WTC11 (cell line): ENCODE measurements around the gene ZCCHC7.

Experiments
- CTCF ChIP-seq: fragments of 200-600 bp; IDR thresholded peaks from 2 replicates; pipeline ENCODE4 v1.8.0; 2022; ENCODE audit warnings: antibody characterized with exemption
- NFE2L1 ChIP-seq: sonication (generic); formaldehyde crosslinking; IDR thresholded peaks from 2 replicates; pipeline ENCODE4 v1.8.1; 2023; ENCODE audit warnings: missing genetic modification reagents
- PRDM15 ChIP-seq: sonication (generic); formaldehyde crosslinking; IDR thresholded peaks from 2 replicates; pipeline ENCODE4 v1.8.0; 2022; ENCODE audit warnings: missing genetic modification reagents
- PREB ChIP-seq: sonication (generic); formaldehyde crosslinking; IDR thresholded peaks from 2 replicates; pipeline ENCODE4 v1.8.1; 2022; ENCODE audit warnings: mild to moderate bottlenecking, missing genetic modification reagents, moderate library complexity, borderline replicate concordance
- SMAD4 ChIP-seq: sonication (generic); formaldehyde crosslinking; IDR thresholded peaks from 2 replicates; pipeline ENCODE4 v1.8.0; 2022; ENCODE audit warnings: mild to moderate bottlenecking, missing genetic modification reagents
- TF ChIP-seq, protein P1 (sequence below): sonication (generic); formaldehyde crosslinking; IDR thresholded peaks from 2 replicates; pipeline ENCODE4 v1.8.1; 2023; ENCODE audit warnings: mild to moderate bottlenecking, missing genetic modification reagents

GRCh38 chr9:37215830-37216229 is 95.5 kb downstream of the ZCCHC7 start:
- TF ChIP-seq CTCF (no peak), PREB (CRISPR knock-in tag) (no peak), PRDM15 (CRISPR knock-in tag) (no peak), NFE2L1 (no peak), SMAD4 (CRISPR knock-in tag) (no peak)
- TF ChIP-seq, protein P1, sequence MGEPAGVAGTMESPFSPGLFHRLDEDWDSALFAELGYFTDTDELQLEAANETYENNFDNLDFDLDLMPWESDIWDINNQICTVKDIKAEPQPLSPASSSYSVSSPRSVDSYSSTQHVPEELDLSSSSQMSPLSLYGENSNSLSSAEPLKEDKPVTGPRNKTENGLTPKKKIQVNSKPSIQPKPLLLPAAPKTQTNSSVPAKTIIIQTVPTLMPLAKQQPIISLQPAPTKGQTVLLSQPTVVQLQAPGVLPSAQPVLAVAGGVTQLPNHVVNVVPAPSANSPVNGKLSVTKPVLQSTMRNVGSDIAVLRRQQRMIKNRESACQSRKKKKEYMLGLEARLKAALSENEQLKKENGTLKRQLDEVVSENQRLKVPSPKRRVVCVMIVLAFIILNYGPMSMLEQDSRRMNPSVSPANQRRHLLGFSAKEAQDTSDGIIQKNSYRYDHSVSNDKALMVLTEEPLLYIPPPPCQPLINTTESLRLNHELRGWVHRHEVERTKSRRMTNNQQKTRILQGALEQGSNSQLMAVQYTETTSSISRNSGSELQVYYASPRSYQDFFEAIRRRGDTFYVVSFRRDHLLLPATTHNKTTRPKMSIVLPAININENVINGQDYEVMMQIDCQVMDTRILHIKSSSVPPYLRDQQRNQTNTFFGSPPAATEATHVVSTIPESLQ (CRISPR knock-in tag), result no peak
